Activated CD4-positive, alpha-beta T cell treated with anti-CD3 and anti-CD28 coated beads for 24 hours (primary cell): ENCODE data around the gene MRPL21.
"Not testable (repeated sequence)": the region's sequence is repeated elsewhere in the genome, so short reads cannot be mapped to it uniquely, and the experiment has no call there.

Experiments
- DNase-seq, 2 donors: peaks; one replicate each; pipeline ENCODE4 v3.0.0-alpha.2; 2020; ENCODE audit warnings: low read depth in 2 of 2

Gene MRPL21

GRCh38 chr11:68867066-68867465 is 36.6 kb downstream of the MRPL21 start:
- no peak for DNase-seq

- no peak for DNase-seq
These were observed 38.4 kb downstream of the MRPL21 start for GRCh38 chr11:68865241-68865640.

GRCh38 chr11:68863553-68864265 is 39.9 kb downstream of the MRPL21 start:
- no peak for DNase-seq

GRCh38 chr11:68862421-68862820 is 41.2 kb downstream of the MRPL21 start:
- no peak for DNase-seq

GRCh38 chr11:68859123-68859522 is 44.5 kb downstream of the MRPL21 start:
- DNase-seq = no peak

- no peak for DNase-seq
These were observed 46.5 kb downstream of the MRPL21 start for GRCh38 chr11:68857037-68857586.

- DNase-seq = not testable (repeated sequence)
These were observed 47.1 kb downstream of the MRPL21 start for GRCh38 chr11:68856425-68857030.

- no peak for DNase-seq
These were observed 48.2 kb downstream of the MRPL21 start for GRCh38 chr11:68855205-68855981.

- DNase-seq = no peak
These were observed 49.2 kb downstream of the MRPL21 start for GRCh38 chr11:68854273-68854958.

- no peak for DNase-seq
These were observed 51.0 kb downstream of the MRPL21 start for GRCh38 chr11:68852628-68853027.

- no peak for DNase-seq
These were observed 55.2 kb downstream of the MRPL21 start for GRCh38 chr11:68848429-68848828.

- DNase-seq = no peak
These were observed 56.2 kb downstream of the MRPL21 start for GRCh38 chr11:68847395-68847794.

GRCh38 chr11:68845351-68846002 is 58.2 kb downstream of the MRPL21 start:
- no peak for DNase-seq

- DNase-seq = no peak
These were observed 58.8 kb downstream of the MRPL21 start for GRCh38 chr11:68844801-68845200.

GRCh38 chr11:68844376-68844775 is 59.3 kb downstream of the MRPL21 start:
- no peak for DNase-seq

GRCh38 chr11:68843703-68844312 is 59.8 kb downstream of the MRPL21 start:
- DNase-seq = peak; percentile 52 to 63

GRCh38 chr11:68843052-68843561 is 60.5 kb downstream of the MRPL21 start:
- no peak for DNase-seq

GRCh38 chr11:68842427-68843051 is 61.1 kb downstream of the MRPL21 start:
- no peak for DNase-seq

- peak; percentile 50 to 52 for DNase-seq
These were observed 61.8 kb downstream of the MRPL21 start, which contains the start of gene CPT1A for GRCh38 chr11:68841718-68842426. TSS of gene CPT1A (minus strand) at chr11:68841916. CDS start at chr11:68815474, 26,442 bp downstream.
